ENCODE data around the gene TTC23. TPM values are rescaled to one million over a fixed set of nuclear protein-coding genes. Genes with fewer than 3 reads are reported as not detected.

TTC23 gene
- total RNA-seq, 4 donors from 2014 or later = 12.1 to 27.7 (median 21.5) TPM

- peaks cover 0 to 57% (median 4%) of the 10 kb centered on the region in 3 donors for H3K36me3 ChIP-seq
- 84 to 88% methylated on average over 8 to 9 of the region's 11 CpGs for WGBS, 2 donors
- no peak for TF ChIP-seq CTCF (IDR thresholded peaks at IDR 0.05)
- TF ChIP-seq POLR2A (IDR thresholded peaks at IDR 0.05) = no peak
- H3K27ac ChIP-seq = peak overlapping the region in 3 of 4 donors; percentile 33 to 45 (median 35)
- intact Hi-C loops (cut with DNase I) = no loop called here
- DNase-seq = no peak
- H3K27me3 ChIP-seq = no peaks in the 10 kb centered on the region
- H3K4me3 ChIP-seq = no peak overlapping the region
- peaks cover 0 to 17% (median 0%) of the 10 kb centered on the region in 3 donors for H3K4me1 ChIP-seq
- H3K9me3 ChIP-seq = no peaks in the 10 kb centered on the region
Observed at GRCh38 chr15:99134317-99134821, 115.0 kb downstream of the TTC23 start.

GRCh38 chr15:99132634-99133287, 116.6 kb downstream of the TTC23 start:
- H3K4me1 ChIP-seq = peaks cover 0 to 17% (median 0%) of the 10 kb centered on the region in 3 donors
- WGBS, 2 donors = 82 to 85% methylated on average over 17 to 18 of the region's 18 CpGs

GRCh38 chr15:99132122-99132521, 117.3 kb downstream of the TTC23 start:
- TF ChIP-seq CTCF (IDR thresholded peaks at IDR 0.05) = no peak
- TF ChIP-seq POLR2A (IDR thresholded peaks at IDR 0.05) = no peak
- H3K36me3 ChIP-seq = peaks cover 0 to 36% (median 4%) of the 10 kb centered on the region in 3 donors
- H3K27ac ChIP-seq = peak overlapping the region in 3 of 4 donors; percentile 2 to 25 (median 11)
- no peak for DNase-seq
- H3K4me1 ChIP-seq = peaks cover 0 to 17% (median 0%) of the 10 kb centered on the region in 3 donors
- H3K9me3 ChIP-seq = no peaks in the 10 kb centered on the region
- WGBS, 2 donors = 83 to 94% methylated on average over 1 to 4 of the region's 4 CpGs
- H3K4me3 ChIP-seq = no peak overlapping the region
- intact Hi-C loops (cut with DNase I) = no loop called here
- no peaks in the 10 kb centered on the region for H3K27me3 ChIP-seq

More at GRCh38 chr15:99132634-99133287, 116.6 kb downstream of the TTC23 start:
- Histone ChIP-seq H3K4me3 (no peak overlapping the region), H3K27ac (peak overlapping the region in 3 of 4 donors; percentile 2 to 25 (median 11)), H3K9me3 (no peaks in the 10 kb centered on the region), H3K36me3 (peaks cover 0 to 42% (median 4%) of the 10 kb centered on the region in 3 donors), H3K27me3 (no peaks in the 10 kb centered on the region)
- no peak for DNase-seq
- intact Hi-C loops (cut with DNase I) = no loop called here
- TF ChIP-seq CTCF (IDR thresholded peaks at IDR 0.05) (no peak), POLR2A (IDR thresholded peaks at IDR 0.05) (no peak)

- TF ChIP-seq CTCF (IDR thresholded peaks at IDR 0.05) (no peak), POLR2A (IDR thresholded peaks at IDR 0.05) (no peak)
- no peak overlapping the region for H3K4me3 ChIP-seq
- H3K27ac ChIP-seq = peak overlapping the region in 3 of 4 donors; percentile 30 to 52 (median 50)
- peaks cover 0 to 17% (median 0%) of the 10 kb centered on the region in 3 donors for H3K4me1 ChIP-seq
- no peak for DNase-seq
- intact Hi-C loops (cut with DNase I) = no loop called here
- H3K27me3 ChIP-seq = no peaks in the 10 kb centered on the region
- H3K36me3 ChIP-seq = peaks cover 0 to 30% (median 4%) of the 10 kb centered on the region in 3 donors
- no peaks in the 10 kb centered on the region for H3K9me3 ChIP-seq
- 86 to 96% methylated on average over 7 to 16 of the region's 25 CpGs for WGBS, 2 donors
Observed at GRCh38 chr15:99131441-99132023, 117.8 kb downstream of the TTC23 start.

Data from esophagus squamous epithelium (tissue), 5 donors.